ENCODE results near the gene UBASH3B.

- TF ChIP-seq CTCF (IDR thresholded peaks at IDR 0.05) (no peak), ZFX (IDR thresholded peaks at IDR 0.05; ENCODE audit: borderline replicate concordance) (no peak)
Measured at GRCh38 chr11:122777343-122777742, 121.8 kb downstream of the UBASH3B start.
